Neuronal stem cell (in vitro differentiated cells): ENCODE data around the gene DZANK1.
"Not testable (repeated sequence)": the region's sequence is repeated elsewhere in the genome, so short reads cannot be mapped to it uniquely, and the experiment has no call there.

Source experiments
- DNase-seq: peaks from one replicate; pipeline ENCODE4 v3.0.0-alpha.2; 2013; ENCODE audit warnings: low spot score
- H2AFZ ChIP-seq: one replicate; pipeline ENCODE4 v1.6.1; 2013; ENCODE audit warnings: mild to moderate bottlenecking, low read length, inconsistent platforms
- H2AK5ac ChIP-seq: 2 replicates; pipeline ENCODE4 v1.6.1; 2013; ENCODE audit warnings: low read depth, mild to moderate bottlenecking, inconsistent platforms, low read length, moderate library complexity, mixed read lengths
- H2BK120ac ChIP-seq: 2 replicates; pipeline ENCODE4 v1.6.1; 2013; ENCODE audit warnings: low read depth, mild to moderate bottlenecking, inconsistent platforms, low read length, moderate library complexity, mixed read lengths
- H2BK12ac ChIP-seq: one replicate; pipeline ENCODE4 v1.6.1; 2013; ENCODE audit warnings: low read length, inconsistent platforms
- H2BK15ac ChIP-seq: 2 replicates; pipeline ENCODE4 v1.6.1; 2013; ENCODE audit warnings: mild to moderate bottlenecking, low read length, inconsistent platforms, mixed read lengths
- H2BK5ac ChIP-seq: one replicate; pipeline ENCODE4 v1.6.1; 2013; ENCODE audit warnings: inconsistent platforms, mild to moderate bottlenecking, low read length, moderate library complexity
- H3K14ac ChIP-seq: one replicate; pipeline ENCODE4 v1.6.1; 2013; ENCODE audit warnings: low read length, inconsistent platforms
- H3K18ac ChIP-seq: 2 replicates; pipeline ENCODE4 v1.6.1; 2013; ENCODE audit warnings: low read length, inconsistent platforms
- H3K23ac ChIP-seq: 2 replicates; pipeline ENCODE4 v1.6.1; 2013; ENCODE audit warnings: low read depth, mild to moderate bottlenecking, mixed read lengths, low read length, inconsistent platforms; ENCODE audit not compliant: poor library complexity
- H3K27ac ChIP-seq: replicated peaks from 3 replicates; pipeline ENCODE4 v1.5.1; 2013; ENCODE audit warnings: low read length, inconsistent platforms
- H3K27me3 ChIP-seq, 3 experiments: 2 replicates each; pipeline ENCODE4 v1.6.1; 2013; ENCODE audit warnings: low read length in 3 of 3, mild to moderate bottlenecking in 2 of 3, inconsistent platforms in 1 of 3, low read depth in 1 of 3, mixed read lengths in 1 of 3, moderate library complexity in 1 of 3; ENCODE audit not compliant: control insufficient read depth in 3 of 3, insufficient read depth in 3 of 3
- H3K36me3 ChIP-seq, 2 donors: replicated peaks in 1 of 2; 2 replicates each; pipeline ENCODE4 v1.6.1; 2013; ENCODE audit warnings: low read length in 2 of 2; ENCODE audit not compliant: control insufficient read depth in 2 of 2, insufficient read depth in 2 of 2
- H3K4ac ChIP-seq: 2 replicates; pipeline ENCODE4 v1.6.1; 2013; ENCODE audit warnings: inconsistent platforms, mild to moderate bottlenecking, low read length, moderate library complexity
- H3K4me1 ChIP-seq, 2 donors: 1 replicate in 1 of 2; 2 replicates in 1 of 2; pipeline ENCODE4 v1.6.1; 2013; ENCODE audit warnings: low read length in 2 of 2, low read depth in 1 of 2; ENCODE audit not compliant: control insufficient read depth in 2 of 2, insufficient read depth in 1 of 2
- H3K4me2 ChIP-seq: one replicate; pipeline ENCODE4 v1.6.1; 2013; ENCODE audit warnings: mild to moderate bottlenecking, low read length, inconsistent platforms; ENCODE audit not compliant: insufficient read depth, poor library complexity, severe bottlenecking
- H3K4me3 ChIP-seq, 2 donors: 2 replicates each; pipeline ENCODE4 v1.5.1; 2013; ENCODE audit warnings: low read length in 2 of 2, mild to moderate bottlenecking in 2 of 2, inconsistent platforms in 1 of 2, moderate library complexity in 1 of 2
- H3K79me1 ChIP-seq: one replicate; pipeline ENCODE4 v1.6.1; 2013; ENCODE audit warnings: low read depth, mild to moderate bottlenecking, inconsistent platforms, low read length, moderate library complexity
- H3K9ac ChIP-seq: one replicate; pipeline ENCODE4 v1.6.1; 2013; ENCODE audit warnings: mild to moderate bottlenecking, low read depth, low read length, inconsistent platforms; ENCODE audit not compliant: poor library complexity
- H3K9me3 ChIP-seq, 2 donors: replicated peaks in 1 of 2; 2 replicates each; pipeline versions ENCODE3 to v1.6.1; 2013; ENCODE audit warnings: low read length in 2 of 2, mild to moderate bottlenecking in 2 of 2, inconsistent platforms in 1 of 2, low read depth in 1 of 2, mixed read lengths in 1 of 2, moderate library complexity in 1 of 2; ENCODE audit not compliant: control insufficient read depth in 2 of 2, insufficient read depth in 1 of 2
- H4K8ac ChIP-seq: one replicate; pipeline ENCODE4 v1.6.1; 2013; ENCODE audit warnings: low read depth, mild to moderate bottlenecking, inconsistent platforms, low read length, moderate library complexity
- H4K91ac ChIP-seq: one replicate; pipeline ENCODE4 v1.6.1; 2013; ENCODE audit warnings: low read length, low read depth, mild to moderate bottlenecking, inconsistent platforms; ENCODE audit not compliant: poor library complexity
- WGBS, 2 donors: extraction: QIAGEN DNeasy Blood & Tissue Kit; methylation state at CpG; one replicate each; pipeline ENCODE4 v1.1.7; 2013; ENCODE audit warnings: missing lambda C conversion rate in 2 of 2, mixed read lengths in 1 of 2; ENCODE audit not compliant: insufficient read length in 2 of 2, insufficient replicate concordance in 1 of 2; ENCODE audit errors: extremely low coverage in 2 of 2; 5-methylcytosine and 5-hydroxymethylcytosine counted together

The DZANK1 gene

GRCh38 chr20:18375551-18375950 is 91.3 kb downstream of the DZANK1 start:
- H3K18ac ChIP-seq, H3K9ac ChIP-seq, H2BK120ac ChIP-seq, H3K4ac ChIP-seq, H3K4me2 ChIP-seq, H3K4me3 ChIP-seq, H3K9me3 ChIP-seq, H2BK15ac ChIP-seq, H3K4me1 ChIP-seq, H2AFZ ChIP-seq, H3K36me3 ChIP-seq, H2AK5ac ChIP-seq, H2BK12ac ChIP-seq, H3K14ac ChIP-seq, DNase-seq, H4K91ac ChIP-seq, H3K27ac ChIP-seq, H2BK5ac ChIP-seq, H3K27me3 ChIP-seq, H3K23ac ChIP-seq, H3K79me1 ChIP-seq, H4K8ac ChIP-seq: not testable (repeated sequence)
- WGBS, 2 donors, result no CpG with 5 or more reads among the region's 28 CpGs

- H3K9ac ChIP-seq, result no peak overlapping the region
- no peak overlapping the region for H3K14ac ChIP-seq
- no peak overlapping the region for H2BK120ac ChIP-seq
- no peak overlapping the region for H3K23ac ChIP-seq
- H3K4me2 ChIP-seq, result no peak overlapping the region
- no peak overlapping the region for H3K4ac ChIP-seq
- no peaks in the 10 kb centered on the region for H3K79me1 ChIP-seq
- H2BK15ac ChIP-seq, result no peak overlapping the region
- H3K9me3 ChIP-seq, result no peaks in the 10 kb centered on the region
- no CpG with 5 or more reads among the region's 1 CpG for whole genome bisulfite sequencing, 2 donors
- no peak overlapping the region for H2BK12ac ChIP-seq
- no peak for DNase-seq
- H3K27ac ChIP-seq, result no peak overlapping the region
- H3K4me3 ChIP-seq, result no peak overlapping the region
- H3K18ac ChIP-seq, result no peak overlapping the region
- no peak overlapping the region for H2BK5ac ChIP-seq
- no peak overlapping the region for H2AK5ac ChIP-seq
- no peaks in the 10 kb centered on the region for H3K27me3 ChIP-seq
- no peak overlapping the region for H4K91ac ChIP-seq
- H3K4me1 ChIP-seq, result no peaks in the 10 kb centered on the region
- H4K8ac ChIP-seq, result no peak overlapping the region
- H2AFZ ChIP-seq, result no peak overlapping the region
- no peaks in the 10 kb centered on the region for H3K36me3 ChIP-seq
Observed at GRCh38 chr20:18372296-18372695, 94.5 kb downstream of the DZANK1 start.

GRCh38 chr20:18364768-18365167 is 102.1 kb downstream of the DZANK1 start:
- Histone ChIP-seq H2BK5ac (no peak overlapping the region), H2BK120ac (no peak overlapping the region), H2AFZ (no peak overlapping the region)

GRCh38 chr20:18363708-18364107 is 103.1 kb downstream of the DZANK1 start:
- Histone ChIP-seq H4K91ac (no peak overlapping the region), H3K4me1 (no peaks in the 10 kb centered on the region), H3K27ac (no peak overlapping the region), H2BK15ac (no peak overlapping the region), H3K36me3 (no peaks in the 10 kb centered on the region), H2BK12ac (no peak overlapping the region), H3K79me1 (no peaks in the 10 kb centered on the region), H3K9ac (no peak overlapping the region), H3K14ac (no peak overlapping the region), H2BK120ac (no peak overlapping the region), H3K27me3 (peaks cover 0 to 14% (median 0%) of the 10 kb centered on the region in 3 experiments), H4K8ac (no peak overlapping the region), H3K9me3 (no peaks in the 10 kb centered on the region), H3K18ac (no peak overlapping the region), H2AK5ac (no peak overlapping the region), H3K4me3 (peak overlapping the region in 1 of 2 donors; percentile 22), H2BK5ac (no peak overlapping the region), H3K4me2 (no peak overlapping the region), H3K4ac (no peak overlapping the region), H3K23ac (no peak overlapping the region), H2AFZ (no peak overlapping the region)
- DNase-seq, result no peak
- no CpG with 5 or more reads among the region's 2 CpGs for WGBS, 2 donors

More at GRCh38 chr20:18364768-18365167, 102.1 kb downstream of the DZANK1 start:
- Histone ChIP-seq H2BK15ac (no peak overlapping the region), H2AK5ac (no peak overlapping the region), H3K9ac (no peak overlapping the region), H4K8ac (no peak overlapping the region), H3K79me1 (no peaks in the 10 kb centered on the region), H3K4me3 (no peak overlapping the region), H3K14ac (no peak overlapping the region), H3K36me3 (no peaks in the 10 kb centered on the region), H2BK12ac (no peak overlapping the region), H3K23ac (no peak overlapping the region), H3K27ac (no peak overlapping the region), H4K91ac (no peak overlapping the region), H3K4me2 (no peak overlapping the region), H3K9me3 (no peaks in the 10 kb centered on the region), H3K4ac (no peak overlapping the region), H3K18ac (no peak overlapping the region), H3K27me3 (peaks cover 0 to 14% (median 0%) of the 10 kb centered on the region in 3 experiments), H3K4me1 (no peaks in the 10 kb centered on the region)
- no peak for DNase-seq
- no CpG with 5 or more reads among the region's 2 CpGs for WGBS, 2 donors
